ENCODE data around the gene PKNOX1. TPM values are rescaled to one million over a fixed set of nuclear protein-coding genes. Genes with fewer than 3 reads are reported as not detected.
A peak's percentile ranks its signal among the peaks of the same experiment; 100 is the strongest.
"Not testable (repeated sequence)": the region's sequence is repeated elsewhere in the genome, so short reads cannot be mapped to it uniquely, and the experiment has no call there.

PKNOX1 gene
- total and polyA plus RNA-seq, 5 donors from 2014 or later: 13.0 to 22.6 (median 17.1) TPM

DNA sequence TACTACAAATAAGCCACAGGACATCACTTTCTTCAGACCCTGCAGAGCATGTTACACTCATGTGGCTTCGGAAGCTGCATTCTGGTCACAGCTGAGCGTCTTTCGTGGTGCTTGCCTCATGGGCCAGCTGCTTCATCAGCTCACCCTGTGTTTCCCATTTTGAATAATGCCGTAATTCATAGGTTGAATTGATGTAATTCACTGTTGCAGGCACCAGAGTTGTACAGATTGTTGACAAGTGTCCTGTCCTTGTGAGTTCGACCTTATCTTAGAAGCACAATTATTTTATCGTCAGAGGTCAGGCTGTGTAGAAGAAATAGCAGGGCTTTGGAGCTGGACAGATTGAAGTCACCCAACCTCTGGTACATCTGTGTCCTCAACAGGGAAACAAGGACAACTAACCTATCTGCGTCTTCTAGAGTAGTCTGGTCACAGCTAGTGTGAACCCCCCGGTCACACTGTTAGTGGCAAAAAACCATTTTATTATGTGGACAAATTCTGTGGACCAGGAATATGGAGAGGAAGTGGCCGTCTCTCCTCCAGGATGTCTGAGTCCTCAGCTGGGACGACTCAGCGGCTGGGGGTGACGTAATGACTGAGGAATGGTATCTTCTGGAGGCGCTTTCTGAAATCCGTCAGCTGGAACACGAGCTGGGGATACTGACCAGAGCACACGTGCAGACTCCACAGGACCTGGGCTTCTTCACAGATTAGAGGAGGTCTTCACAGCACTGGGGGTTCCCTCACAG lies 17.8 kb downstream of the PKNOX1 start:
- Mint-ChIP-seq H3K4me1 (peaks cover 0 to 18% (median 3%) of the 10 kb centered on the region in 4 donors), H3K27me3 (no peaks in the 10 kb centered on the region), H3K27ac (peak overlapping the region in 1 of 3 donors; percentile 48), H3K9me3 (peaks cover 0 to 3% (median 0%) of the 10 kb centered on the region in 7 donors), H3K4me3 (no peak overlapping the region), H3K36me3 (no peaks in the 10 kb centered on the region)
- peaks cover 6% of the 10 kb centered on the region for H3K36me3 ChIP-seq (ENCODE audit: control insufficient read depth, insufficient read depth, low read length)
- no peak for DNase-seq
- H3K4me1 ChIP-seq (ENCODE audit: control insufficient read depth, insufficient read depth, low read length, poor library complexity, severe bottlenecking): no peaks in the 10 kb centered on the region
- no peak overlapping the region for H3K27ac ChIP-seq (ENCODE audit: insufficient read depth, low read length, poor library complexity, severe bottlenecking)
- H3K9me3 ChIP-seq (ENCODE audit: control insufficient read depth in 2 of 2, low read length in 2 of 2): no peaks in the 10 kb centered on the region
- no peaks in the 10 kb centered on the region for H3K27me3 ChIP-seq (ENCODE audit: control insufficient read depth, insufficient read depth, low read length)
- no peak for ATAC-seq (ENCODE audit: low read depth in 2 of 2)
- no peak overlapping the region for H3K4me3 ChIP-seq (ENCODE audit: low read depth, low read length)

DNA sequence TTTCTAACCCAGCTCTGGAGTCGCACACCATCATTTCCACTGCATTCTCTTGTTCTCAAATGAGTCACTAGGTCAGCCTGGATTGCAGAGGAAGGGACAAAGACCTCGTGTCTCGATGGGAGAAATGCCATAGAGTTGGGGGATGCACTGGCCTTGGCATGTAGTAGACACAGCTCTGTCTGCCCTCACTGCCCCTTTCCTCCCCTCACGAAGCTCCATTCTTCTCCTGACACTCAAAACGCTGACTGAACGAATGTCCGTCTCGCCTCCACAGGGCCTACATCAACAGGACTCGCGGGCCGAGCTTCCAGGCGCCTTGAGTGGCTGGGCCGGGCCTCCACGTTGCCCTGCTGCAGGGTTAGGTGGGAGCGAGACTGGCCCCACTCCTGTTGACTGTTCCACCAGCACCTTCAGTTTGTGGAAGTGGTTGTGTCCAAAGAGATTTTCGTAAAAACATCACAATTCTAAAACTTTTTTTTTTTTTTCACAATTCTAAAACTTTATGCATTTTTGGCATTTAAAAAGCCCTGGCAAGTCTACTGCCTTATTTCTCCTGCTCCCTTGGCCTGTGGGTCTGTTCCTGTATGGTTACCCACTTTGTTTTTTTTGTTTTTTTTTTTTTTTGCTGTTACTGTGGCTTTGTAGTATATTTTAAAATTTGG lies 18.8 kb downstream of the PKNOX1 start:
- H3K27ac Mint-ChIP-seq: no peak overlapping the region
- ATAC-seq (ENCODE audit: low read depth in 2 of 2) (no peak), DNase-seq (no peak)
- H3K4me1 Mint-ChIP-seq: peaks cover 0 to 18% (median 5%) of the 10 kb centered on the region in 4 donors
- H3K27me3 Mint-ChIP-seq: no peaks in the 10 kb centered on the region
- peaks cover 10% of the 10 kb centered on the region for H3K36me3 ChIP-seq (ENCODE audit: control insufficient read depth, insufficient read depth, low read length)
- no peaks in the 10 kb centered on the region for H3K4me1 ChIP-seq (ENCODE audit: control insufficient read depth, insufficient read depth, low read length, poor library complexity, severe bottlenecking)
- no peak overlapping the region for H3K4me3 Mint-ChIP-seq
- no peaks in the 10 kb centered on the region for H3K9me3 ChIP-seq (ENCODE audit: control insufficient read depth in 2 of 2, low read length in 2 of 2)
- no peak overlapping the region for H3K27ac ChIP-seq (ENCODE audit: insufficient read depth, low read length, poor library complexity, severe bottlenecking)
- H3K27me3 ChIP-seq (ENCODE audit: control insufficient read depth, insufficient read depth, low read length): no peaks in the 10 kb centered on the region
- peaks cover 0 to 5% (median 0%) of the 10 kb centered on the region in 7 donors for H3K9me3 Mint-ChIP-seq
- no peak overlapping the region for H3K4me3 ChIP-seq (ENCODE audit: low read depth, low read length)
- H3K36me3 Mint-ChIP-seq: peaks cover 4% of the 10 kb centered on the region

DNA sequence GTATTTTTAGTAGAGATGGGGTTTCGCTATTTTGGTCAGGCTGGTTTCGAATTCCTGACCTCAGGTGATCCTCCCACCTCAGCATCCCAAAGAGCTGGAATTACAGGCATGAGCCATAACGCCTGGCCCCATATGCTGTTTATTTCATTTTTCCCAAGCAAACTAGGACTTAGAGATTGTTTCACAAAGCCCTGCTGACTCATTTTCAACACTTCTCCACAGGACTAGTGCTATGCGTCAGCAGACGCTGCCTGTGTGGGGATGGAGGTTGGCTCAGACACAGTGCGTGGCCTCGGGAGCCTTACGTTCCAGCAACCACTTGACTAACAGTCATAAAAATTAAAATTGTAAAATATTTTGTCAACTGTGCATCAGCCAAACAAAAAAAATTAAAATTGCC lies 22.7 kb downstream of the PKNOX1 start:
- peaks cover 15% of the 10 kb centered on the region for H3K36me3 Mint-ChIP-seq
- peaks cover 0 to 5% (median 4%) of the 10 kb centered on the region in 4 donors for H3K4me1 Mint-ChIP-seq
- H3K4me3 Mint-ChIP-seq: no peak overlapping the region
- H3K9me3 Mint-ChIP-seq: peaks cover 0 to 17% (median 7%) of the 10 kb centered on the region in 7 donors
- no peak overlapping the region for H3K27ac ChIP-seq (ENCODE audit: insufficient read depth, low read length, poor library complexity, severe bottlenecking)
- no peak overlapping the region for H3K4me3 ChIP-seq (ENCODE audit: low read depth, low read length)
- H3K27me3 ChIP-seq (ENCODE audit: control insufficient read depth, insufficient read depth, low read length): no peaks in the 10 kb centered on the region
- no peaks in the 10 kb centered on the region for H3K4me1 ChIP-seq (ENCODE audit: control insufficient read depth, insufficient read depth, low read length, poor library complexity, severe bottlenecking)
- DNase-seq (no peak), ATAC-seq (ENCODE audit: low read depth in 2 of 2) (no peak)
- H3K27me3 Mint-ChIP-seq: no peaks in the 10 kb centered on the region
- H3K9me3 ChIP-seq (ENCODE audit: control insufficient read depth in 2 of 2, low read length in 2 of 2): peaks cover 8 to 10% of the 10 kb centered on the region in 2 experiments
- H3K36me3 ChIP-seq (ENCODE audit: control insufficient read depth, insufficient read depth, low read length): peaks cover 8% of the 10 kb centered on the region
- no peak overlapping the region for H3K27ac Mint-ChIP-seq

DNA sequence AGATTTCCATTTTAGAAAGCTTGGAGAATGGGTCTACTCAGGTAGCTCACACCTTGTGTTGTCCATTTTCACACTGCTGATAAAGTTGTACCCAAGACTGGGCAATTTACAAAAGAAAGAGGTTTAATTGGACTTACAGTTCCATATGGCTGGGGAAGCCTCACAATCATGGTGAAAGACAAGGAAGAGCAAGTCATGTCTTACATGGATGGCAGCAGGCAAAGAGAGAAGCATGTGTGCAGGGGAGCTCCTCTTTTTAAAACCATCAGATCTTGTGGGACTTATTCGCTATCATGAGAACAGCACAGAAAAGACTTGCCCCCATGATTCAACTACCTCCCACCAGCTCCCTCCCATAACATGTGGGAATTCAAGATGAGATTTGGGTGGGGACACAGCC lies 23.6 kb downstream of the PKNOX1 start:
- H3K9me3 Mint-ChIP-seq: peaks cover 0 to 17% (median 7%) of the 10 kb centered on the region in 7 donors
- H3K4me1 Mint-ChIP-seq, H3K27ac Mint-ChIP-seq: not testable (repeated sequence)

DNA sequence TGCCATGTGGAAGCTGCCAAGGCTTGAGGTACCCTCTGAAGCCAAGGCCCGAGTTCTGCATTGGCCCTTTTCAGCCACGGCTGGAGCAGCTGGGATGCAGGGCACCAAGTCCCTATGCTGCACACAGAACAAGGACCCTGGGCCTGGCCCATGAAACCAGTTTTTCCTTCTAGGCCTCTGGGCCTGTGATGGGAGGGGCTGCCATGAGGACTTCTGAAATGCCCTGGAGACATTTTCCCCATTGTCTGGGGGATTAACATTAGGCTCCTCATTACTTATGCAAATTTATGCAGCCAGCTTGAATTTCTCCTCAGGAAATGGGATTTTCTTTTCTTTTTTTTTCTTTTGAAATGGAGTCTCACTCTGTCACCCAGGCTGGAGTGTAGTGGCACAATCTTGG lies 24.8 kb downstream of the PKNOX1 start:
- not testable (repeated sequence) for H3K27ac Mint-ChIP-seq; DNase-seq; H3K4me3 ChIP-seq (ENCODE audit: low read depth, low read length); ATAC-seq (ENCODE audit: low read depth in 2 of 2); H3K4me3 Mint-ChIP-seq; H3K27me3 ChIP-seq (ENCODE audit: control insufficient read depth, insufficient read depth, low read length); H3K36me3 ChIP-seq (ENCODE audit: control insufficient read depth, insufficient read depth, low read length); H3K4me1 ChIP-seq (ENCODE audit: control insufficient read depth, insufficient read depth, low read length, poor library complexity, severe bottlenecking); H3K27me3 Mint-ChIP-seq; H3K27ac ChIP-seq (ENCODE audit: insufficient read depth, low read length, poor library complexity, severe bottlenecking); H3K4me1 Mint-ChIP-seq
- Mint-ChIP-seq H3K9me3 (peaks cover 0 to 17% (median 7%) of the 10 kb centered on the region in 7 donors), H3K36me3 (peaks cover 24% of the 10 kb centered on the region)
- peaks cover 8 to 10% of the 10 kb centered on the region in 2 experiments for H3K9me3 ChIP-seq (ENCODE audit: control insufficient read depth in 2 of 2, low read length in 2 of 2)

More for the DNA sequence above, 23.6 kb downstream of the PKNOX1 start:
- not testable (repeated sequence) for H3K4me3 Mint-ChIP-seq; H3K27ac ChIP-seq (ENCODE audit: insufficient read depth, low read length, poor library complexity, severe bottlenecking); H3K36me3 ChIP-seq (ENCODE audit: control insufficient read depth, insufficient read depth, low read length); DNase-seq; H3K4me1 ChIP-seq (ENCODE audit: control insufficient read depth, insufficient read depth, low read length, poor library complexity, severe bottlenecking); H3K27me3 ChIP-seq (ENCODE audit: control insufficient read depth, insufficient read depth, low read length); H3K27me3 Mint-ChIP-seq; H3K4me3 ChIP-seq (ENCODE audit: low read depth, low read length); ATAC-seq (ENCODE audit: low read depth in 2 of 2)
- peaks cover 15% of the 10 kb centered on the region for H3K36me3 Mint-ChIP-seq
- peaks cover 8 to 10% of the 10 kb centered on the region in 2 experiments for H3K9me3 ChIP-seq (ENCODE audit: control insufficient read depth in 2 of 2, low read length in 2 of 2)

DNA sequence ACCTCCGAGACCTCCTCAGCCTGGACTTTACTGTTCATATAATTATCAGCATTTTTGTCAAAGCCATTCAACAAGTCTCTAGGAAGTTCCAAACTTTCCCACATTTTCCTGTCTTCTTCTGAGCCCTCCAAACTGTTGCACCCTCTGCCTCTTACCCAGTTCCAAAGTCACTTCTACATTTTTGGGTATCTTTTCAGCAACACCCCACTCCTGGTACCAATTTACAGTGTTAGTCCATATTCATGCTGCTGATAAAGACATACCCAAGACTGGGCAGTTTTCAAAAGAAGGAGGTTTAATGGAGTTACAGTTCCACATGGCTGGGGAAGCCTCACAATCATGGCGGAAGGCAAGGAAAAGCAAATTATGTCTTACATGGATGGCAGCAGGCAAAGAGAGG lies 25.7 kb downstream of the PKNOX1 start:
- Mint-ChIP-seq H3K36me3 (peaks cover 31% of the 10 kb centered on the region), H3K9me3 (peaks cover 0 to 17% (median 7%) of the 10 kb centered on the region in 7 donors)
- H3K27ac Mint-ChIP-seq; H3K4me1 Mint-ChIP-seq; H3K4me3 Mint-ChIP-seq; H3K27me3 ChIP-seq (ENCODE audit: control insufficient read depth, insufficient read depth, low read length); H3K4me1 ChIP-seq (ENCODE audit: control insufficient read depth, insufficient read depth, low read length, poor library complexity, severe bottlenecking); H3K4me3 ChIP-seq (ENCODE audit: low read depth, low read length); DNase-seq; H3K27ac ChIP-seq (ENCODE audit: insufficient read depth, low read length, poor library complexity, severe bottlenecking); H3K36me3 ChIP-seq (ENCODE audit: control insufficient read depth, insufficient read depth, low read length); H3K27me3 Mint-ChIP-seq; ATAC-seq (ENCODE audit: low read depth in 2 of 2): not testable (repeated sequence)
- peaks cover 8 to 10% of the 10 kb centered on the region in 2 experiments for H3K9me3 ChIP-seq (ENCODE audit: control insufficient read depth in 2 of 2, low read length in 2 of 2)

DNA sequence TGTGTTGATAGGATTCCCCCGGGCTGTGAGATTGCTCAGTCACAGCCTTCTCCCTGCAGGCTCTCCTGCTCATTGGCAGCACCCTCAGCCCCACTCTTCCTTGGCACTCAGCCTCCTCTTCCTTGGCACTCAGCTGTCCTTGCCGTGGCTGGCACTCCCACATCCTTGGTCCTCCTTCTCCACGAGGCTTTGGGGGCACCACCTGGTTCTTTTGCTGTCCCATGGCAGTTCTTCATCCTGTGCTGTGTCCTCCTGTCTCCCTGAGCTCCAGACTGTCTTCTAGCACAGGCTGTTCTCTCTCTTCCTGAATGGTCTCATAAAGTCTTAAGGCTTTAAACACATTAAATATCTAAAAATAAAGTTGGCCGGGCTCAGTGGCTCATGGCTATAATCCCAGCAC lies 27.0 kb downstream of the PKNOX1 start:
- ATAC-seq (ENCODE audit: low read depth in 2 of 2) (no peak), DNase-seq (no peak)
- Histone ChIP-seq H3K4me3 (ENCODE audit: low read depth, low read length) (no peak overlapping the region), H3K4me1 (ENCODE audit: control insufficient read depth, insufficient read depth, low read length, poor library complexity, severe bottlenecking) (no peaks in the 10 kb centered on the region), H3K27me3 (ENCODE audit: control insufficient read depth, insufficient read depth, low read length) (no peaks in the 10 kb centered on the region), H3K27ac (ENCODE audit: insufficient read depth, low read length, poor library complexity, severe bottlenecking) (no peak overlapping the region), H3K36me3 (ENCODE audit: control insufficient read depth, insufficient read depth, low read length) (peaks cover 11% of the 10 kb centered on the region), H3K9me3 (ENCODE audit: control insufficient read depth in 2 of 2, low read length in 2 of 2) (peaks cover 8 to 10% of the 10 kb centered on the region in 2 experiments)
- Mint-ChIP-seq H3K27me3 (no peaks in the 10 kb centered on the region), H3K36me3 (peaks cover 31% of the 10 kb centered on the region), H3K9me3 (peaks cover 0 to 17% (median 7%) of the 10 kb centered on the region in 7 donors), H3K4me1 (peaks cover 0 to 8% (median 4%) of the 10 kb centered on the region in 4 donors), H3K27ac (no peak overlapping the region), H3K4me3 (peak overlapping the region in 1 of 4 donors; percentile 38)

Data from CD4-positive, CD25-positive, alpha-beta regulatory T cell (primary cell).